Measurements from ENCODE around the gene SAMD9L.

Gene SAMD9L

DNA sequence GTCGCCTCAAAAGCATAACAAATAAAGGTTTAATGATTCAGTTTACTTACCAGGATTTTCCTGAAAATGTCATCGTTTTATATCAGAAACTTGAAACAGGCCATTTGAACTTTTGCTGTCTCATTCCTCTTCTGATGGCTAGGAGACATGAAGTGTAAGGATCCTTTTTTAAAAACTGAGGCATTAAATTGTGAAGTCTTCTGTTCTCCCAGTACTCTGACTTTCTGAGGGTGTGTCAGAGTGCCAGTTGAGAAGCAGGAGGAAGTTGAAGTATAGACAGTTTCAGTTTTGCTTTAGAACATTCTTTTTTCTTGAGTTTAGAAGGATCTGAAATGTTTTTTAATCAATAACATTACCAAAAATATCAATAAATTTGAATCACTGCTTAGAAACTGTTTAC, at the start of gene SAMD9L:
Gene SAMD9L (minus strand): TSS at position 242 of the 400 bp plus-strand sequence. CDS start 12,414 bp downstream, outside the sequence.
- TF ChIP-seq, protein P1, sequence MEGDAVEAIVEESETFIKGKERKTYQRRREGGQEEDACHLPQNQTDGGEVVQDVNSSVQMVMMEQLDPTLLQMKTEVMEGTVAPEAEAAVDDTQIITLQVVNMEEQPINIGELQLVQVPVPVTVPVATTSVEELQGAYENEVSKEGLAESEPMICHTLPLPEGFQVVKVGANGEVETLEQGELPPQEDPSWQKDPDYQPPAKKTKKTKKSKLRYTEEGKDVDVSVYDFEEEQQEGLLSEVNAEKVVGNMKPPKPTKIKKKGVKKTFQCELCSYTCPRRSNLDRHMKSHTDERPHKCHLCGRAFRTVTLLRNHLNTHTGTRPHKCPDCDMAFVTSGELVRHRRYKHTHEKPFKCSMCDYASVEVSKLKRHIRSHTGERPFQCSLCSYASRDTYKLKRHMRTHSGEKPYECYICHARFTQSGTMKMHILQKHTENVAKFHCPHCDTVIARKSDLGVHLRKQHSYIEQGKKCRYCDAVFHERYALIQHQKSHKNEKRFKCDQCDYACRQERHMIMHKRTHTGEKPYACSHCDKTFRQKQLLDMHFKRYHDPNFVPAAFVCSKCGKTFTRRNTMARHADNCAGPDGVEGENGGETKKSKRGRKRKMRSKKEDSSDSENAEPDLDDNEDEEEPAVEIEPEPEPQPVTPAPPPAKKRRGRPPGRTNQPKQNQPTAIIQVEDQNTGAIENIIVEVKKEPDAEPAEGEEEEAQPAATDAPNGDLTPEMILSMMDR (IDR thresholded peaks at IDR 0.05), result no peak

DNA sequence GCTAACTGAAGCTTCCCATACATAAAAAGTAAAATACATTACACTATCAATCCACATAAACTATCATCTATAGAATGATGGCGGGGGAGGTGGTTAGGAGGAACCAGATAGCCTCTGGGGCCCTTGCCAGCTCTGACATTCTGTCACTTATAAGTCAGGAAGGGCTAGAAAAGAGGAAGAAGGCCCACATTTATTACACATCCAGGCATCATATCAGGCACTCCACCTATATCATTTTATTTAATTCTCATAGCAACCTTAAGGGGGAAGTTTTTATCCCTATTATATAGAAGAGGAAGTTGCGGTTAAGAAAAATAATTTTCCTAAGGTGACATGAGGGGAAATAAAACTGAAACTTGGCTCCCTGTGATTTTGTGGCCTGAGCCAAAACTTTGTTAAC, 48.2 kb upstream of the SAMD9L start:
- TF ChIP-seq, protein P1 (IDR thresholded peaks at IDR 0.05), result no peak

GRCh38 chr7:93194386-93194785, 46.2 kb upstream of the SAMD9L start:
- TF ChIP-seq, protein P1 (IDR thresholded peaks at IDR 0.05), result no peak

GRCh38 chr7:93188870-93189634, 40.9 kb upstream of the SAMD9L start:
- TF ChIP-seq, protein P1 (IDR thresholded peaks at IDR 0.05), result no peak

GRCh38 chr7:93185303-93186027, 37.3 kb upstream of the SAMD9L start:
- TF ChIP-seq, protein P1 (IDR thresholded peaks at IDR 0.05), result no peak

DNA sequence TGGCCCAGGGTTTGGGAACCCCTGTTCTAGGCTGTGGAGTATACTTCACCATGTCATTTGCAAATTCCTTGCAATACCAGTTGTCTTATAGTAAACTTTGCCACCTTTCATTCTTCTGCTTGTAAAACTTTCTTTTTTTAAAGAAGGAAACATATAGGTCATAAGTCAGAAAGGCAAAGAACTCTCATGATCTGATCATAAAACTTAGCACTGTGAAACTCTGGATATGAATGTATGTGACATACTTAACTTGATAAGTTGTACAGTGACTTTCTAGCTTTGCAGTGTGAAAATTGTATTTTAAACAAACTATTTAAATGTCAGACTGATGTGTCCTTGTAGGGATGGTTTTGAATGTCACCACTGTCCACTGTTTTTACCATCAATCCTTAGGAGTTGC, 31.0 kb upstream of the SAMD9L start:
- TF ChIP-seq, protein P1 (IDR thresholded peaks at IDR 0.05), result no peak

DNA sequence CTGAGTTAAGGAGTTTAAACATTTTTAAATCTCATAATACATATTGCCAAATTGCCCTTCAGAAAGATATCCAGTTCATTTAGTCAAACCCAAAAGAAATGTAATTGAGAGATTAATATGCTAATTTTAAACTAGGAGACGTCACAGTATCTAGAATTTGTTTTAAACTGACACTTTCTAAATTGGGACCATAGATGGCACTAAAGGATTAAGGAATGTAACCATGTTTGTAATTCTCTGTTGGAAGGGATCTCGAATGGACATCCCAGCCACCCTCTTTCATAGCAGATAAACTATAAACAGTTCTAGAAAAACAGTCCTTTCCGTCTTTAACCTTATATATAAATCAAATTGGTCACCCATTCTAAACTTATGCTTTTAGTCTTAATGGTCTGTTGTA, 30.0 kb upstream of the SAMD9L start:
- TF ChIP-seq, protein P1 (IDR thresholded peaks at IDR 0.05), result peak; percentile 41; the same call in 1 of the 2 replicates

Data from LNCAP (cell line).